Measurements from ENCODE around the gene PIGW. TPM values are rescaled to one million over a fixed set of nuclear protein-coding genes. Genes with fewer than 3 reads are reported as not detected.

PIGW gene
- total RNA-seq, 4 donors from 2014 or later: 2.5 to 6.5 (median 4.4) TPM

DNA sequence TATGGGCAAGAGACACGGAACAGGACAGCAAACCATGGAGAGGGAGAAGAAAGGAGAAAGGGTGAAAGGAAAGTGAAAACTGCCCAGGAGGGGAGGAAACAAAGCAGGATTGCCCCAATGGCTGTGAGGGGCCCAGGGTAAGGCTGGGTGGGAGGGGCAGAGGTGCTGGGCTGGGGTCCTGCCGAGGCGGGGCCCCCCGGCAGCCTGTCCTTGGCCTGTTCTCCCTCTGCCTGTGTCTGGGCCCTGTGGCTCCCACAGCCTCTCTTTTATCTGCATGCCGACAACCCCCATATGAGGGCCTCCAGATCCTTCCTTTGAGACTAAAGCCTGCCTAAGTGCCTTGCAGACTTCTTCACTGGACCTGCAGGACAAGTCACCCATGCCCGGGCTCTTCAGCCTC, 32.8 kb upstream of the PIGW start:
- Histone ChIP-seq H3K4me1 (peaks cover 0 to 4% (median 0%) of the 10 kb centered on the region in 4 donors), H3K4me3 (no peak overlapping the region), H3K36me3 (peaks cover 22 to 91% (median 72%) of the 10 kb centered on the region in 4 donors), H3K27ac (replicated peaks in 1 of 4) (no peak overlapping the region), H3K27me3 (no peaks in the 10 kb centered on the region), H3K9me3 (no peaks in the 10 kb centered on the region)
- TF ChIP-seq POLR2A (IDR thresholded peaks at IDR 0.05; ENCODE audit: low read depth) (no peak), EP300 (IDR thresholded peaks at IDR 0.05) (no peak), POLR2AphosphoS5 (IDR thresholded peaks at IDR 0.05) (no peak)
- TF ChIP-seq, protein P1, sequence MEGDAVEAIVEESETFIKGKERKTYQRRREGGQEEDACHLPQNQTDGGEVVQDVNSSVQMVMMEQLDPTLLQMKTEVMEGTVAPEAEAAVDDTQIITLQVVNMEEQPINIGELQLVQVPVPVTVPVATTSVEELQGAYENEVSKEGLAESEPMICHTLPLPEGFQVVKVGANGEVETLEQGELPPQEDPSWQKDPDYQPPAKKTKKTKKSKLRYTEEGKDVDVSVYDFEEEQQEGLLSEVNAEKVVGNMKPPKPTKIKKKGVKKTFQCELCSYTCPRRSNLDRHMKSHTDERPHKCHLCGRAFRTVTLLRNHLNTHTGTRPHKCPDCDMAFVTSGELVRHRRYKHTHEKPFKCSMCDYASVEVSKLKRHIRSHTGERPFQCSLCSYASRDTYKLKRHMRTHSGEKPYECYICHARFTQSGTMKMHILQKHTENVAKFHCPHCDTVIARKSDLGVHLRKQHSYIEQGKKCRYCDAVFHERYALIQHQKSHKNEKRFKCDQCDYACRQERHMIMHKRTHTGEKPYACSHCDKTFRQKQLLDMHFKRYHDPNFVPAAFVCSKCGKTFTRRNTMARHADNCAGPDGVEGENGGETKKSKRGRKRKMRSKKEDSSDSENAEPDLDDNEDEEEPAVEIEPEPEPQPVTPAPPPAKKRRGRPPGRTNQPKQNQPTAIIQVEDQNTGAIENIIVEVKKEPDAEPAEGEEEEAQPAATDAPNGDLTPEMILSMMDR (IDR thresholded peaks at IDR 0.05): no peak
- 92% methylated on average over 6 of the region's 6 CpGs for WGBS
- DNase-seq (ENCODE audit: extremely low spot score): no peak
- intact Hi-C loops (cut with DNase I): no loop called here

DNA sequence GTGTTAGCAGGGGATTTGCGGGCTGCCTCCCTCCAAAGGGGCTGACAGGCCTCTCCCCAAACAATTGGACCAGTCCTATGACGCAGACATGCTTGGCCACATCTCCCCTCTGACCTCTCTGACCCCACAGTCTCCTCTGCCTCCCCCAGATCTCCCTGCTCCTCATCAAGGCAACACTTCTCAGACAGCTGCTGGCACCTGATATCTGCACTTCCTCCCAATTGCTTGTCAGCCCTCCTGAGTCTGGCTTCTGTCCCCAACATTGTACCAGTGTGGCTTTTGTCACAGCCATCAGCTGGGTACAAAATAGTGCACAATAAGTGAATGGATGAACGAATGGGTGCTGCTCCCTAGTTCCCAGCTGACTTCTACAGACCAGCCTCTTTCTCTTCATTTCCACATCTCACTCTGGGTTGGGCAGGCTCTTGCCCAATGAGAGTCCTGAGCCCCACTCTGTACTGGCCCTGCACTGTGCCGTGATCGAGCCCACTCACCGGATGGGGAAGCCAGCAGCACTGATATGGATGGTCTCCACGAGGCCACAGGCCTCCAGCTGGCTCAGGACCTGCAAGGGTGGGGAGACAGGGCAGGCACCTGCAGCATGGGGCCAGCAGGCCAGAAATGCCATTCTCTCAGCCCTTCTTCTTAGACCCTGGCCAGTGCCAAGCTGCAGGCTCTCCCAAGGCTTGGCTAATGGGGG, 31.2 kb upstream of the PIGW start:
- H3K4me1 ChIP-seq: peaks cover 0 to 4% (median 0%) of the 10 kb centered on the region in 4 donors
- intact Hi-C loops (cut with DNase I): no loop called here
- H3K36me3 ChIP-seq: peaks cover 10 to 89% (median 71%) of the 10 kb centered on the region in 4 donors
- TF ChIP-seq, protein P1 (IDR thresholded peaks at IDR 0.05): no peak
- TF ChIP-seq POLR2A (IDR thresholded peaks at IDR 0.05; ENCODE audit: low read depth) (no peak), POLR2AphosphoS5 (IDR thresholded peaks at IDR 0.05) (no peak), EP300 (IDR thresholded peaks at IDR 0.05) (no peak)
- no peak for DNase-seq (ENCODE audit: extremely low spot score)
- no peaks in the 10 kb centered on the region for H3K27me3 ChIP-seq
- WGBS: 81% methylated on average over 3 of the region's 7 CpGs
- H3K27ac ChIP-seq (replicated peaks in 1 of 4): no peak overlapping the region
- no peaks in the 10 kb centered on the region for H3K9me3 ChIP-seq
- no peak overlapping the region for H3K4me3 ChIP-seq

DNA sequence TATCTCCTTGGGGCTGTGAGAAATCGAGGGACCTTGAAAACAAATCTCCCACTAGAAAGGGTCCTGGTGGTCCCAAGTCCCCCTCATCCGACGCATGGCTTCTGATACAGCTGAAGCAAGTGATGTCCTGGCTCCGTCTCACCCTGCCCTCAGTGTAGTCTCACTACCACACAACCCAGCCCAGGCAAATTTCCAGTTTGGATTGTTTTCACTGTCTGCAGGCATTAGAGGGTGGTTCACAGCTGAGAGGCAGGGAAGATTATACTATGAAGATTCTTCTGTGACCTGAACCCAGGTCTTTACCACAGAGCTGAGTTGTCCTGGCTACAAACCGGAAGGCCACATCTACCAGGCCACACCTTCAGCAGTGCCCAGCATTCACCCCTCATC, 30.6 kb upstream of the PIGW start:
- intact Hi-C loops (cut with DNase I): no loop called here
- Histone ChIP-seq H3K36me3 (peaks cover 10 to 89% (median 71%) of the 10 kb centered on the region in 4 donors), H3K27me3 (no peaks in the 10 kb centered on the region), H3K4me3 (no peak overlapping the region), H3K4me1 (no peaks in the 10 kb centered on the region), H3K9me3 (no peaks in the 10 kb centered on the region), H3K27ac (replicated peaks in 1 of 4) (no peak overlapping the region)
- 100% methylated on average over 4 of the region's 5 CpGs for WGBS
- no peak for DNase-seq (ENCODE audit: extremely low spot score)
- TF ChIP-seq POLR2A (IDR thresholded peaks at IDR 0.05; ENCODE audit: low read depth): no peak
- TF ChIP-seq, protein P1 (IDR thresholded peaks at IDR 0.05): no peak
- no peak for TF ChIP-seq EP300 (IDR thresholded peaks at IDR 0.05)
- no peak for TF ChIP-seq POLR2AphosphoS5 (IDR thresholded peaks at IDR 0.05)

DNA sequence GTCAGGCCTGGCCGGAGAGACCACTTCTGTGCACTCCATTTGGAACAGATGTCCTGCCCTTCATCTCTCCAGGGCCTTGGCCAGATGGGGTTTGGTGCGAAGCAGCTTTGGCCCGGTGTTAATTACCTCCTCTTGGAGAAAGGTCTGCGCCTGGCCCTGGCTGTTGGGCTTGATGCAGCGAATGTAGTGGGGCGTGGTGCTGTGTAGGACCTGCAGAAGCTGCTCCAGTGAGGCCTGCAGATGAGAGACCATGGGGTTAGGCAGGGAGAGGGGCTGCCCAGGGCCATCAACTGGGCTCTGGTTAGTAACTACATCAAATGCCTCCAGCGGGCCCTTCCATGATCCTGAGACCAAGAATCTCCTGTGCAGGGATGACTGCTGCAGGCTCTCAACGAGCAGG, 29.6 kb upstream of the PIGW start:
- H3K36me3 ChIP-seq: peaks cover 10 to 94% (median 75%) of the 10 kb centered on the region in 4 donors
- intact Hi-C loops (cut with DNase I): no loop called here

More for the DNA sequence above, 29.6 kb upstream of the PIGW start:
- H3K27me3 ChIP-seq: no peaks in the 10 kb centered on the region
- no peak overlapping the region for H3K27ac ChIP-seq (replicated peaks in 1 of 4)
- no peaks in the 10 kb centered on the region for H3K4me1 ChIP-seq
- H3K9me3 ChIP-seq: no peaks in the 10 kb centered on the region
- WGBS: 83% methylated on average over 8 of the region's 8 CpGs
- no peak overlapping the region for H3K4me3 ChIP-seq
- DNase-seq (ENCODE audit: extremely low spot score): no peak
- no peak for TF ChIP-seq EP300 (IDR thresholded peaks at IDR 0.05)
- no peak for TF ChIP-seq POLR2AphosphoS5 (IDR thresholded peaks at IDR 0.05)
- TF ChIP-seq POLR2A (IDR thresholded peaks at IDR 0.05; ENCODE audit: low read depth): no peak
- TF ChIP-seq, protein P1 (IDR thresholded peaks at IDR 0.05): no peak

Data from esophagus muscularis mucosa (tissue), 4 donors.